Suprapubic skin (tissue), 4 donors: ENCODE results near the gene ZFR. TPM values are rescaled to one million over a fixed set of nuclear protein-coding genes. Genes with fewer than 3 reads are reported as not detected.

ENCODE experiments used
- DNase-seq, 2 donors: peaks; one replicate each; pipeline ENCODE4 v3.0.0-alpha.2; 2019; ENCODE audit warnings: low spot score in 2 of 2
- H3K27ac ChIP-seq: fragments of 200-600 bp; sonication (generic); one replicate; pipeline ENCODE4 v1.5.1; 2019
- H3K27me3 ChIP-seq: fragments of 200-600 bp; sonication (generic); one replicate; pipeline ENCODE4 v1.5.1; 2019
- H3K36me3 ChIP-seq: fragments of 200-600 bp; sonication (generic); one replicate; pipeline ENCODE4 v1.5.1; 2019
- H3K4me1 ChIP-seq: fragments of 200-600 bp; sonication (generic); one replicate; pipeline ENCODE4 v1.5.1; 2019
- H3K4me3 ChIP-seq: fragments of 200-600 bp; sonication (generic); one replicate; pipeline ENCODE4 v1.5.1; 2019; ENCODE audit warnings: mild to moderate bottlenecking
- H3K9me3 ChIP-seq: fragments of 200-600 bp; sonication (generic); one replicate; pipeline ENCODE4 v1.5.1; 2019
- CTCF ChIP-seq, 2 donors: fragments of 200-600 bp in 1 of 2; fragments of 450-650 bp in 1 of 2; sonication (generic) in 1 of 2; IDR thresholded peaks; one replicate each; pipeline ENCODE4 v1.5.1; 2016 to 2019; ENCODE audit warnings: antibody characterized with exemption in 2 of 2, mild to moderate bottlenecking in 1 of 2, moderate library complexity in 1 of 2
- EP300 ChIP-seq: sonication (generic); formaldehyde crosslinking; IDR thresholded peaks from one replicate; pipeline ENCODE4 v1.6.1; 2017; ENCODE audit warnings: antibody characterized with exemption
- POLR2A ChIP-seq, 2 donors: fragments of 450-650 bp; IDR thresholded peaks; one replicate each; pipeline ENCODE4 v1.6.1; 2017; ENCODE audit warnings: antibody characterized with exemption in 2 of 2, mild to moderate bottlenecking in 2 of 2, moderate library complexity in 2 of 2
- POLR2AphosphoS5 ChIP-seq, 3 donors: sonication (generic); formaldehyde crosslinking; IDR thresholded peaks; one replicate each; pipeline ENCODE4 v1.6.1; 2017; ENCODE audit warnings: antibody characterized with exemption in 3 of 3
- WGBS: methylation state at CpG from one replicate; pipeline ENCODE4 v1.1.5; 2018; 5-methylcytosine and 5-hydroxymethylcytosine counted together
- total RNA-seq, 4 donors: library from RNA; depleted of rRNA; stranded (reverse); fragments of >200 nt; gene quantifications; one replicate each; pipeline ENCODE4 v1.1.0, GENCODE V29; 2016

ZFR gene
- total RNA-seq, 4 donors from 2014 or later = 49.0 to 66.8 (median 54.1) TPM

- H3K36me3 ChIP-seq = peaks cover 20% of the 10 kb centered on the region
- TF ChIP-seq POLR2AphosphoS5 (IDR thresholded peaks at IDR 0.05) (no peak), CTCF (IDR thresholded peaks at IDR 0.05) (no peak), EP300 (no peak), POLR2A (IDR thresholded peaks at IDR 0.05) (no peak)
Measured at GRCh38 chr5:32421075-32421474, 23.5 kb downstream of the ZFR start.

GRCh38 chr5:32420506-32420905 lies 24.0 kb downstream of the ZFR start:
- no peak overlapping the region for H3K27ac ChIP-seq
- no peaks in the 10 kb centered on the region for H3K9me3 ChIP-seq
- H3K27me3 ChIP-seq = no peaks in the 10 kb centered on the region
- H3K36me3 ChIP-seq = peaks cover 25% of the 10 kb centered on the region
- H3K4me1 ChIP-seq = peaks cover 17% of the 10 kb centered on the region
- H3K4me3 ChIP-seq = no peak overlapping the region
- TF ChIP-seq EP300 (no peak), CTCF (IDR thresholded peaks at IDR 0.05) (no peak), POLR2AphosphoS5 (IDR thresholded peaks at IDR 0.05) (no peak), POLR2A (IDR thresholded peaks at IDR 0.05) (no peak)
- 59% methylated on average over 1 of the region's 1 CpG for WGBS
- DNase-seq = no peak

More at GRCh38 chr5:32421075-32421474, 23.5 kb downstream of the ZFR start:
- no peak overlapping the region for H3K4me3 ChIP-seq
- peaks cover 17% of the 10 kb centered on the region for H3K4me1 ChIP-seq
- no peak overlapping the region for H3K27ac ChIP-seq
- H3K27me3 ChIP-seq = no peaks in the 10 kb centered on the region
- DNase-seq = no peak
- no peaks in the 10 kb centered on the region for H3K9me3 ChIP-seq

GRCh38 chr5:32419791-32420190 lies 24.7 kb downstream of the ZFR start:
- H3K27ac ChIP-seq = no peak overlapping the region
- WGBS = 61% methylated on average over 2 of the region's 2 CpGs
- TF ChIP-seq POLR2A (IDR thresholded peaks at IDR 0.05) (no peak), EP300 (no peak), CTCF (IDR thresholded peaks at IDR 0.05) (no peak), POLR2AphosphoS5 (IDR thresholded peaks at IDR 0.05) (no peak)
- H3K9me3 ChIP-seq = no peaks in the 10 kb centered on the region
- peaks cover 17% of the 10 kb centered on the region for H3K4me1 ChIP-seq
- H3K36me3 ChIP-seq = peaks cover 32% of the 10 kb centered on the region
- no peak for DNase-seq
- no peak overlapping the region for H3K4me3 ChIP-seq
- no peaks in the 10 kb centered on the region for H3K27me3 ChIP-seq

- H3K27ac ChIP-seq = no peak overlapping the region
- TF ChIP-seq POLR2AphosphoS5 (IDR thresholded peaks at IDR 0.05) (no peak), POLR2A (IDR thresholded peaks at IDR 0.05) (no peak), CTCF (IDR thresholded peaks at IDR 0.05) (no peak), EP300 (no peak)
- H3K9me3 ChIP-seq = no peaks in the 10 kb centered on the region
- no peaks in the 10 kb centered on the region for H3K4me1 ChIP-seq
- H3K4me3 ChIP-seq = no peak overlapping the region
- WGBS = 86% methylated on average over 3 of the region's 3 CpGs
- peaks cover 80% of the 10 kb centered on the region for H3K36me3 ChIP-seq
- H3K27me3 ChIP-seq = no peaks in the 10 kb centered on the region
- DNase-seq = no peak
Measured at GRCh38 chr5:32413466-32414263, 30.9 kb downstream of the ZFR start.

GRCh38 chr5:32410630-32411029 lies 33.9 kb downstream of the ZFR start:
- Histone ChIP-seq H3K9me3 (no peaks in the 10 kb centered on the region), H3K4me3 (no peak overlapping the region), H3K36me3 (peaks cover 82% of the 10 kb centered on the region), H3K27ac (no peak overlapping the region), H3K4me1 (no peaks in the 10 kb centered on the region), H3K27me3 (no peaks in the 10 kb centered on the region)
- DNase-seq = no peak
- TF ChIP-seq POLR2AphosphoS5 (IDR thresholded peaks at IDR 0.05) (no peak), EP300 (no peak), POLR2A (IDR thresholded peaks at IDR 0.05) (no peak), CTCF (IDR thresholded peaks at IDR 0.05) (no peak)
